ENCODE data around the gene ESYT1.

DNA sequence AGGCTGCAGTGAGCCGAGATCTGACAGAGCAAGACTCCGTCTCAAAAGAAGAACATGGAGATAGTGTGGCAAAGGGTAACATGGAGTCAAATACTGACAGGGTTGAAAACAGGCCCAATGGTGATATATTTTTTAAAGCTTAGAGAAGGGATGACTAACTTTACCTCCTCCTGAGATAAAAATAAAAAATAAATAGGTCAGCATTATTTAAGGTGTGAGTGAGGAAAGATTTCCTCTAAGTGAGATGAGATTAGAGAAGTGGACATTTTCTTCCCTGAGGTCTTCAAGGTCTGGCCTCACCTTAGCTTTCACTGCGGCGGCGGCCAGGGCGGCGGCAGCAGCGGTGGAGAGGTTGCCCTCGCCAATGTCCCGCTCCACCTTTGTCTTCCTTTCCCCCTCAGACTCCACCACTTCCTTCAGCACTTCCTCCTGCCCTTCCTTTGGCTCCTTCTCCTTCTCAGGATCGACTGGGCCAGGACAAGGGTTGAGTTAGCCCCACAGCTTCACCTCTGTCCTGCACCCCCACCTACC is 41.2 kb downstream of the ESYT1 start:
- TF ChIP-seq, protein P1, sequence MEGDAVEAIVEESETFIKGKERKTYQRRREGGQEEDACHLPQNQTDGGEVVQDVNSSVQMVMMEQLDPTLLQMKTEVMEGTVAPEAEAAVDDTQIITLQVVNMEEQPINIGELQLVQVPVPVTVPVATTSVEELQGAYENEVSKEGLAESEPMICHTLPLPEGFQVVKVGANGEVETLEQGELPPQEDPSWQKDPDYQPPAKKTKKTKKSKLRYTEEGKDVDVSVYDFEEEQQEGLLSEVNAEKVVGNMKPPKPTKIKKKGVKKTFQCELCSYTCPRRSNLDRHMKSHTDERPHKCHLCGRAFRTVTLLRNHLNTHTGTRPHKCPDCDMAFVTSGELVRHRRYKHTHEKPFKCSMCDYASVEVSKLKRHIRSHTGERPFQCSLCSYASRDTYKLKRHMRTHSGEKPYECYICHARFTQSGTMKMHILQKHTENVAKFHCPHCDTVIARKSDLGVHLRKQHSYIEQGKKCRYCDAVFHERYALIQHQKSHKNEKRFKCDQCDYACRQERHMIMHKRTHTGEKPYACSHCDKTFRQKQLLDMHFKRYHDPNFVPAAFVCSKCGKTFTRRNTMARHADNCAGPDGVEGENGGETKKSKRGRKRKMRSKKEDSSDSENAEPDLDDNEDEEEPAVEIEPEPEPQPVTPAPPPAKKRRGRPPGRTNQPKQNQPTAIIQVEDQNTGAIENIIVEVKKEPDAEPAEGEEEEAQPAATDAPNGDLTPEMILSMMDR (conservative IDR thresholded peaks at IDR 0.05; ENCODE audit: low read length), result no peak
- TF ChIP-seq EZH2phosphoT487 (IDR thresholded peaks at IDR 0.05; ENCODE audit: borderline replicate concordance), result no peak
